ENCODE measurements around the gene PLD3.

The PLD3 gene

DNA sequence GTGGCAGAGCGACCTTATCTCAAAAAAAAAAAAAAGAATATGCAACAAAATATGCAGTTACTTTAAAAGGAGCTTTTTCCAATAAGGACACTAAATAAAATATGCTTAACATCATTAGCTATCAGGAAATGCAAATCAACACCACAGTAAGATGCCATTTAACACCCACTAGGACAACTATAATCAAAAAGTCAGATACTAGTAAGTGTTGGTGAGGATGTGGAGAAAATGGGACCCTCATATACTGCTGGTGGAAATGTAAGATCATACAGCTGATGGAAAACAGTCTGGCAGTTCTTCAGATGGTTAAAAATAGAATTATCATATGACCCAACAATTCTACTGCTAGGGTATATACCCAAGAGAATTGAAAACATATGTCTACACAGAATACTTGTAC, 38.8 kb upstream of the PLD3 start:
- H3F3A ChIP-seq (ENCODE audit: control insufficient read depth, insufficient read depth) = no peaks in the 10 kb centered on the region
- no peak for TF ChIP-seq EZH2phosphoT487 (IDR thresholded peaks at IDR 0.05; ENCODE audit: borderline replicate concordance, low read length)
- TF ChIP-seq, protein P1, sequence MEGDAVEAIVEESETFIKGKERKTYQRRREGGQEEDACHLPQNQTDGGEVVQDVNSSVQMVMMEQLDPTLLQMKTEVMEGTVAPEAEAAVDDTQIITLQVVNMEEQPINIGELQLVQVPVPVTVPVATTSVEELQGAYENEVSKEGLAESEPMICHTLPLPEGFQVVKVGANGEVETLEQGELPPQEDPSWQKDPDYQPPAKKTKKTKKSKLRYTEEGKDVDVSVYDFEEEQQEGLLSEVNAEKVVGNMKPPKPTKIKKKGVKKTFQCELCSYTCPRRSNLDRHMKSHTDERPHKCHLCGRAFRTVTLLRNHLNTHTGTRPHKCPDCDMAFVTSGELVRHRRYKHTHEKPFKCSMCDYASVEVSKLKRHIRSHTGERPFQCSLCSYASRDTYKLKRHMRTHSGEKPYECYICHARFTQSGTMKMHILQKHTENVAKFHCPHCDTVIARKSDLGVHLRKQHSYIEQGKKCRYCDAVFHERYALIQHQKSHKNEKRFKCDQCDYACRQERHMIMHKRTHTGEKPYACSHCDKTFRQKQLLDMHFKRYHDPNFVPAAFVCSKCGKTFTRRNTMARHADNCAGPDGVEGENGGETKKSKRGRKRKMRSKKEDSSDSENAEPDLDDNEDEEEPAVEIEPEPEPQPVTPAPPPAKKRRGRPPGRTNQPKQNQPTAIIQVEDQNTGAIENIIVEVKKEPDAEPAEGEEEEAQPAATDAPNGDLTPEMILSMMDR (IDR thresholded peaks at IDR 0.05; ENCODE audit: low read depth, low read length, poor library complexity, severe bottlenecking) = no peak
- no peak overlapping the region for H3K27ac ChIP-seq (ENCODE audit: low read depth, low read length)
- H3K4me2 ChIP-seq (ENCODE audit: low read length) = no peak overlapping the region
- no peaks in the 10 kb centered on the region for H3K79me2 ChIP-seq (ENCODE audit: control insufficient read depth, low read length)
- H3K9me3 ChIP-seq (ENCODE audit: control insufficient read depth, insufficient read depth, low read length) = no peaks in the 10 kb centered on the region
- H3K9me2 ChIP-seq (replicated peaks; ENCODE audit: control insufficient read depth, low read length) = no peaks in the 10 kb centered on the region
- H3K4me1 ChIP-seq (ENCODE audit: control insufficient read depth, low read length) = peaks cover 11% of the 10 kb centered on the region
- H4K20me1 ChIP-seq (ENCODE audit: control insufficient read depth, insufficient read depth, low read depth, low read length) = no peaks in the 10 kb centered on the region
- H3K27me3 ChIP-seq (ENCODE audit: control insufficient read depth, low read length) = no peaks in the 10 kb centered on the region
- no peak overlapping the region for H3K4me3 ChIP-seq (ENCODE audit: low read length)
- no peaks in the 10 kb centered on the region for H3K36me3 ChIP-seq (ENCODE audit: control insufficient read depth, low read length)

DNA sequence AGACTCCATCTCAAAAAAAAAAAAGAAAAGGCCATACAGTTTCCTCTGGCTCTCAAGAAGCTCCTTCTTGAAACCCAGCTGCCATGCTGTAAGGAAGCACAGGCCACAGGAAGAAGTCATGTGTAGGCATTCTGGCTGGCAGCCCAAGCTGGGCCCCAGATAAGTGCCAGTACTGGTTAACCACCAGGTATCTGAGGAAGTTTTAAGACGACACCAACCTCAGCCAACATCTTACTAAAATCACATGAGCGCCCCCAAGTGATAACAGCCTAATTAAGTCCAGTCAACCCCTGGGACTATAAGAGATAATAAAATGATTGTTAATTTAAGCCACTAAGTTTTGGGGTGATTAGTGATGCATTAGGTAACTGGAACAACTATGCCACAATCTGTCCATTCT, 36.0 kb upstream of the PLD3 start:
- no peak for TF ChIP-seq EZH2phosphoT487 (IDR thresholded peaks at IDR 0.05; ENCODE audit: borderline replicate concordance, low read length)
- TF ChIP-seq, protein P1 (IDR thresholded peaks at IDR 0.05; ENCODE audit: low read depth, low read length, poor library complexity, severe bottlenecking) = no peak
- Histone ChIP-seq H3K4me3 (ENCODE audit: low read length) (no peak overlapping the region), H3F3A (ENCODE audit: control insufficient read depth, insufficient read depth) (no peaks in the 10 kb centered on the region), H3K36me3 (ENCODE audit: control insufficient read depth, low read length) (peaks cover 9% of the 10 kb centered on the region), H3K9me3 (ENCODE audit: control insufficient read depth, insufficient read depth, low read length) (no peaks in the 10 kb centered on the region), H3K4me2 (ENCODE audit: low read length) (no peak overlapping the region), H3K27ac (ENCODE audit: low read depth, low read length) (no peak overlapping the region), H3K79me2 (ENCODE audit: control insufficient read depth, low read length) (no peaks in the 10 kb centered on the region), H4K20me1 (ENCODE audit: control insufficient read depth, insufficient read depth, low read depth, low read length) (no peaks in the 10 kb centered on the region), H3K27me3 (ENCODE audit: control insufficient read depth, low read length) (no peaks in the 10 kb centered on the region), H3K9me2 (replicated peaks; ENCODE audit: control insufficient read depth, low read length) (no peaks in the 10 kb centered on the region), H3K4me1 (ENCODE audit: control insufficient read depth, low read length) (peaks cover 7% of the 10 kb centered on the region)

DNA sequence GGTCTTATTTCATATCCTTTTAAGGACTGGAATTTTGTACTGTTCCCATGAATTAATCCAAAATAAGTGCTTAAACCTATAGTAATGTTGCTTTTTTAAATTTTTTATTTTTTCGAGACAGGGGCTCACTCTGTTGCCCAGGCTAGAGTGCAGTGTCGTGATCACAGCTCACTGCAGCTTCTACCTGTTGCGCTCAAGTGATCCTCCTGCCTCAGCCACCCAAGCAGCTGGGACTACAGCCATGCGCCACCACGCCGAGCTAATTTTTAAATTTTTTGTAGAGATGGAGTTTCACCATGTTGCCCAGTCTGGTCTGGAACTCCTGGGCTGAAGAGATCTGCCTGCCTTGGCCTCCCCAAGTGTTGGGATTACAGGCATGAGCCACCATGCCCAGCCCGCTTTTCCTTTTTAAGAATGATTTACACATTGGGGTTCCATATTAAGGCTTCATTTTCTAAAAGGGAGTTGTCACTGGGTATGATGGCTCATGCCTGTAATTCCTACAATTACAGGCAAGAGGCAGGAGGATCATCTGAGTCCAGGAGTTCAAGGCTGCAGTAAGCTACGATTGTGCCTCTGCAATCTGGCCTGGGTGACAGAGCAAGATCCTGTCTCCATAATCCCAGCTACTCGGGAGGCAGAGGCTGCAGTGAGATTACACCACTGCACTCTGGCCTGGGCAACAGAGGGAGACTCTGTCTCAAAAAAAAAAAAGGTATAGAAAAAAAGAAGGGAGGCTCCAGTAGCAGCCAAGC, 35.1 kb upstream of the PLD3 start:
- Histone ChIP-seq H3K79me2 (ENCODE audit: control insufficient read depth, low read length) (no peaks in the 10 kb centered on the region), H3K27ac (ENCODE audit: low read depth, low read length) (no peak overlapping the region), H3K27me3 (ENCODE audit: control insufficient read depth, low read length) (no peaks in the 10 kb centered on the region), H3K4me1 (ENCODE audit: control insufficient read depth, low read length) (peaks cover 7% of the 10 kb centered on the region), H3K36me3 (ENCODE audit: control insufficient read depth, low read length) (peaks cover 9% of the 10 kb centered on the region), H4K20me1 (ENCODE audit: control insufficient read depth, insufficient read depth, low read depth, low read length) (no peaks in the 10 kb centered on the region), H3K9me2 (replicated peaks; ENCODE audit: control insufficient read depth, low read length) (no peaks in the 10 kb centered on the region), H3K4me2 (ENCODE audit: low read length) (no peak overlapping the region), H3K4me3 (ENCODE audit: low read length) (no peak overlapping the region), H3F3A (ENCODE audit: control insufficient read depth, insufficient read depth) (no peaks in the 10 kb centered on the region), H3K9me3 (ENCODE audit: control insufficient read depth, insufficient read depth, low read length) (no peaks in the 10 kb centered on the region)
- no peak for TF ChIP-seq EZH2phosphoT487 (IDR thresholded peaks at IDR 0.05; ENCODE audit: borderline replicate concordance, low read length)

DNA sequence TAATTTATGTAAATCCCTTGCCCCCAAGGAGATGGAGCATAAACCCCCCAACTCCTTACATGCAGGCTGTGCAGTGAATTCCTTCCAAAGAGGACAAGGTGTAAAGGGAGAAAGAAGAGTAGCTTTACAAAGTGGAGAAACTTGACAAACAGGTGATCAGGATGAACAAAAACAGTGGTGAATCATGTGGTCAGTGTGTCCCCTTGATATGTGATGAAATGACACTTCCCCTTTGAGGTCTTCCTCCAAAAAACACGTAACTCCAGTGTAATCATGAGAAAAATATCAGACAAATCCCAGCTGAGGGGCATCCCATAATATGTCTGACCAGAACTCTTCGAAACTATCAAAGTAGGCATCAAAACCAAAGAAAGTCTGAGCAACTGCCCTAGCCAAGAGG, 33.8 kb upstream of the PLD3 start:
- no peak overlapping the region for H3K4me3 ChIP-seq (ENCODE audit: low read length)
- H3K79me2 ChIP-seq (ENCODE audit: control insufficient read depth, low read length) = no peaks in the 10 kb centered on the region
- TF ChIP-seq, protein P1 (IDR thresholded peaks at IDR 0.05; ENCODE audit: low read depth, low read length, poor library complexity, severe bottlenecking) = no peak
- TF ChIP-seq EZH2phosphoT487 (IDR thresholded peaks at IDR 0.05; ENCODE audit: borderline replicate concordance, low read length) = no peak
- H3K27ac ChIP-seq (ENCODE audit: low read depth, low read length) = no peak overlapping the region
- H3K4me1 ChIP-seq (ENCODE audit: control insufficient read depth, low read length) = peaks cover 7% of the 10 kb centered on the region
- H3K36me3 ChIP-seq (ENCODE audit: control insufficient read depth, low read length) = peaks cover 13% of the 10 kb centered on the region
- no peaks in the 10 kb centered on the region for H3K27me3 ChIP-seq (ENCODE audit: control insufficient read depth, low read length)
- H3K4me2 ChIP-seq (ENCODE audit: low read length) = no peak overlapping the region
- no peaks in the 10 kb centered on the region for H3K9me2 ChIP-seq (replicated peaks; ENCODE audit: control insufficient read depth, low read length)
- H3F3A ChIP-seq (ENCODE audit: control insufficient read depth, insufficient read depth) = no peaks in the 10 kb centered on the region
- no peaks in the 10 kb centered on the region for H4K20me1 ChIP-seq (ENCODE audit: control insufficient read depth, insufficient read depth, low read depth, low read length)
- no peaks in the 10 kb centered on the region for H3K9me3 ChIP-seq (ENCODE audit: control insufficient read depth, insufficient read depth, low read length)
